Mucosa of gallbladder (tissue), 1 donor: Measurements from ENCODE around the gene SRMS. TPM values are rescaled to one million over a fixed set of nuclear protein-coding genes. Genes with fewer than 3 reads are reported as not detected.

Experiments
- DNase-seq: peaks from one replicate; pipeline ENCODE4 v3.0.0-alpha.2; 2020; ENCODE audit warnings: low spot score
- total RNA-seq: library from RNA; stranded (reverse); gene quantifications from one replicate; pipeline ENCODE4 v1.2.1, GENCODE V29; 2021
- donor health status: DM: no; HTN: no; CAD: no.

Gene SRMS, protein sequence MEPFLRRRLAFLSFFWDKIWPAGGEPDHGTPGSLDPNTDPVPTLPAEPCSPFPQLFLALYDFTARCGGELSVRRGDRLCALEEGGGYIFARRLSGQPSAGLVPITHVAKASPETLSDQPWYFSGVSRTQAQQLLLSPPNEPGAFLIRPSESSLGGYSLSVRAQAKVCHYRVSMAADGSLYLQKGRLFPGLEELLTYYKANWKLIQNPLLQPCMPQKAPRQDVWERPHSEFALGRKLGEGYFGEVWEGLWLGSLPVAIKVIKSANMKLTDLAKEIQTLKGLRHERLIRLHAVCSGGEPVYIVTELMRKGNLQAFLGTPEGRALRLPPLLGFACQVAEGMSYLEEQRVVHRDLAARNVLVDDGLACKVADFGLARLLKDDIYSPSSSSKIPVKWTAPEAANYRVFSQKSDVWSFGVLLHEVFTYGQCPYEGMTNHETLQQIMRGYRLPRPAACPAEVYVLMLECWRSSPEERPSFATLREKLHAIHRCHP
- not detected for total RNA-seq

DNA sequence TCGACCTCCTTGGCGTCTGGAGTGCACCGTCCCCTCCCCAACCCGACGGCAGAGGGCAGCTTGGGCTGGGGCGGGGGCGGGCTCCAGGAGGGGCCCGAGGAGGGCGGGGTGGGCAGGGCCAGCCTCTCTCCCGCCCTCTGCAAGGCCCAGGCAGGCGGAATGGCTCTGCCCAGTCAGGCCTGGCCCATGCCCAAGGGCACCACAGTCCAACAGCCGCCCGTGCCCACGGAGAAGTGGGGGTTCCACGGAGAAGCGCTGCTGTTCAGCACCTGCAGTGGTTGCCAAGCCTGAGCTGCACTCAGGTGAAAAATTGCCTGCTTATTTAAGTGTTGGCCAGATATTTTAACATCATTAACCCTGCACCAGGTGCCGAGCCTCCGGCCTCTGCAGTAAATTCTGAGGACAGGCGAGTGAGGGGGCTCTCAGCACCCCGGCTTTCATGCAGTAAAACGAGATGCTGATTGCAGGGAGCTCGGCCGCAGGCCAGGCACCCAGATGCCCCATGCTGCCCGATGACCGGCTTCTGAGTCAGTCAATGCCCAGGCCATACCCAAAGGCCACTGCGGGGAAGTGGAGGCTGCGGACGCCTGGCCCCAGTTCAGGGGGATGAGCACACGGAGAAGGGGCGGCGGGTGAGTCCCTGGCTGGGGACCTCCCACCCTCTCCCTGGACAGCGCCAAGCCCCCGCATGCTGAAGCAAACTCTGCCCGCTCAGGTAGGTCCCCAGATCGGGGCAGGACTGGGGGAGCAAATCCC lies at the start of gene SRMS:
SRMS (minus strand) TSS at position 25 of the 756 bp plus-strand sequence. CDS start 286 bp downstream, outside the sequence.
- DNase-seq, result no peak

DNA sequence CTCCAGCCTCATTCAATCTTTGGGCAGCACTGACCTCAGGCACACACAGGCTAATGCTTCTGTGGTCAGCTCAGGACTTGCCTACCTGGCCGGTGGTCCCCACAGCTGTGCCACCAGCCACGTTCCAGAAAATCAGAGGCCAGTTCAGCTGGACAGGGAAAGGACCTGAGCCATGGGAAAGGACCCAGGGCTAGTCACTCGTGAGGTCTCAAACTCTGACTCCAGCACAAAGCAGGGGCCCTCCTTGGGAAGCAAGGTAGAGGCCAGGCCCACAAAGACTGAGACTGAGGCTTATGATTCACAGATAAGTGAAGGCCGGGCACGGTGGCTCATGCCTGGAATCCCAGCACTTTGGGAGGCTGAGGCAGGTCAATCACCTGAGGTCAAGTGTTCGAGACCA lies 48.9 kb upstream of the SRMS start:
- DNase-seq, result no peak

DNA sequence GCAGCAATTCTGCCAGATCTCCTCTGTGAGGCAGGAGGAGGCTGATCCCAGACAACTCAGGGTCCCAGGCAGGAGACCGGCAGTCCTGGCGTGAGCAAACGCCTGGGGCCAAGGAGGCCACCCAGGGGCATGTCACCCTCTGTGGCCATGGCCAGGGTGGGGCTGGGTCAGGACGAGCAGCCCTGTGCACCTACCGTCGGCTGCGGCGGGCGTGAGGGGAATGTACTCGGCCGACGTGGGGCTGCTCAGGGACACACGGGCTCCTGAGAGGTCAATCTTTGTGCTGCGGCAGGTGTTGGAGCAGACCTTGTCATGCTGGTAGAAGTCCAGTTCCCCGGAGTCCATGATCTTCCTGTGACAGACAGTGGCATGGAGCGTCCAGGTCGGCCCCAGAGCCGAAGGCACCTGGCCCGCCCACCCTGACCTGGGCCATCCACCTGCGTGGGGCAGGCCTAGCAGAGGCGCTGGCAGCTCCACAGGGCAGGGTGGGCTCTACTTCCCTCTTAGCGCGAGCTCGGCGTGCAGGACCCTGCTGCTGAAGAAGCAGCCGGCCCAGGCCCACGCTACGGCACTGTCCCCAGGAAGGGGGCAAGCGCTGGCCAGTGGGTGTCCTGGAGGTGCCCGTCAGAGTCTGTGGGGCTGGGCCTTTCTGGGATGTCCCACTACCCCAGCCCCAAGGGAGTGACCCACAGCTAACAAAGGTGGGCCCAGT lies 48.0 kb upstream of the SRMS start:
- no peak for DNase-seq

DNA sequence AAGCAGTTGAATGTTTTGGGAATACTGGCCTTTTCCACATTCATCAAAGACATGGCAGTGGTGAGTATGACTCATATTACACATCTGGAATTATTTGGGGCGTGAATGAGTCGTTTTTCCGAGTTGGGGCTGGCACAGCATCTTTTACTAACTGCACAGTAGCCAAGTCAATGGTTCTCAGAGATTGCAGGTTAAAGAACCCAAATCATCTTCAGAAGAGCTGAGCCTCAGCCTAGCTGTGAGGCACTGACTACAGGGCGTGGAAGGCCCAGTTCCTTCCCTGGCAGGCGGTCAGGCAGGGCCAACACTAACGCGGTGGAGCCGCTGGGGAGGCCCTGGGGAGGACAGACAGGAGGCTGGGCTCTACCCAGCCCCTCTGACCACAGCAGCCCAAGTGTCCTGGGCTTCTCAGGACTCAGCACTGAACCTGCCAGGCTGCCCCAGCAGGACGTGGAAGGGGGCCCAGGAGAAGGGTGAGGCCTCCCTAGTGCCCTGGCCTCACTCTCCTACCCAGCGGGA lies 46.6 kb upstream of the SRMS start:
- no peak for DNase-seq

DNA sequence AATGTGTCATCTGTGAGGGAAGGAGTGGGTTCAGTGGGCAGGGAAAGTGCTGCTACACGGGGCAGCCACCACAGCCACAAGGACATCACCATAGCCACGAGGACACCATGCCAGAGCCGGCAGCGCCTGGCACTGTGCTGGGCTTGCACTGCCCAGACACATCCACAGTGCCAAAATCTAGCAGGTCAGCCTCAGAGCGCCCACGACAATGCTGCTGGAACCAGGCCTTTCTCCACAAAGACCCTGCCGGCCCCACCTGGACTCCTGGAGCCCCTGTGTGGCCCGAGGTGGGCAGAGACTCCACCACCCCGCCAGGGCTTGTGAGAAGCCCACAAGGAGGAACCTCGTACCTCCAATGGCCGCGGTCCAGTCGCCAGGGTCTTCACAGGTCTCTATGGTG lies 45.1 kb upstream of the SRMS start:
- no peak for DNase-seq

DNA sequence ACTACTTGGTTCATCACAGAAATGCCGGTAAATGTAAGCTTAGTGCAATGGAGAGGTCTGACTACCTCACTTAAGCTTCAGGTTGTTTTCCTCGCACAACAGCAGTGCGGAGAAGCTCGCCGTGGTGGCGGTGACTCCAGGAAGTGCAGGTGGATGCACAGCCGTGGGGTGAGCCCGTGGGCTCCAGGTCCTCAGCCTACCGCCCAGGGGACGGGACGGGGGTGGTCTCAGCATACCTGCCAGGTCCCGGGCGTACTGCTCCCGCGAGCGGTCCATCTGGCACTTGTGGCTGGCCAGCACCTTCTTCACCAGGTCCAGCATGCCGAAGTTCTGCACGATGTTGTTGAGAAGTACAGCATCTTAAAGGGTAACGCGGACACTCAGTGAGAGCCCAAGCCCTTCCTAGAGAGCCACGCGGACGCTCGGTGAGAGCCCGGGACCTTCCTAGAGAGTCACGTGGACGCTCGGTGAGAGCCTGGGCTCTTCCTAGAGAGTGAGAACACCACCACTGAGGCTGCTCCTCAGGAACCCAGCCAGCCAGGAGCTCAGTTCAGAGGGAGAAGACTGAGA lies 44.3 kb upstream of the SRMS start:
- DNase-seq, result no peak

DNA sequence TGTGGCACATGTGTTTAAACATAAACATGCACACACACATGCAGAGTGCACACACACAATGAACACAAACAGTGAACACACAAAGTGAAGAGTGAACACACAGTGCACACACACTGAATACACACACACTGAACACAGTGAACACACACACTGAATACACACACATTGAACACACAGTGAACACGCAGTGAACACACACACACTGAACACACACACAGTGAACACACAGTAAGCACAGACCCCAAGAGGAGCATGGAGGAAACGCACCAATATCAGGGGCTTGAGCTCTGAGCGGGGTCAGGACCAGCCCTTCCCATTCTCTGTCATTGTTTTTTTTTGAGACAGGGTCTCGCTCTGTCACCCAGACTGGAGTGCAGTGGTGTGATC lies 43.6 kb upstream of the SRMS start:
- no peak for DNase-seq

DNA sequence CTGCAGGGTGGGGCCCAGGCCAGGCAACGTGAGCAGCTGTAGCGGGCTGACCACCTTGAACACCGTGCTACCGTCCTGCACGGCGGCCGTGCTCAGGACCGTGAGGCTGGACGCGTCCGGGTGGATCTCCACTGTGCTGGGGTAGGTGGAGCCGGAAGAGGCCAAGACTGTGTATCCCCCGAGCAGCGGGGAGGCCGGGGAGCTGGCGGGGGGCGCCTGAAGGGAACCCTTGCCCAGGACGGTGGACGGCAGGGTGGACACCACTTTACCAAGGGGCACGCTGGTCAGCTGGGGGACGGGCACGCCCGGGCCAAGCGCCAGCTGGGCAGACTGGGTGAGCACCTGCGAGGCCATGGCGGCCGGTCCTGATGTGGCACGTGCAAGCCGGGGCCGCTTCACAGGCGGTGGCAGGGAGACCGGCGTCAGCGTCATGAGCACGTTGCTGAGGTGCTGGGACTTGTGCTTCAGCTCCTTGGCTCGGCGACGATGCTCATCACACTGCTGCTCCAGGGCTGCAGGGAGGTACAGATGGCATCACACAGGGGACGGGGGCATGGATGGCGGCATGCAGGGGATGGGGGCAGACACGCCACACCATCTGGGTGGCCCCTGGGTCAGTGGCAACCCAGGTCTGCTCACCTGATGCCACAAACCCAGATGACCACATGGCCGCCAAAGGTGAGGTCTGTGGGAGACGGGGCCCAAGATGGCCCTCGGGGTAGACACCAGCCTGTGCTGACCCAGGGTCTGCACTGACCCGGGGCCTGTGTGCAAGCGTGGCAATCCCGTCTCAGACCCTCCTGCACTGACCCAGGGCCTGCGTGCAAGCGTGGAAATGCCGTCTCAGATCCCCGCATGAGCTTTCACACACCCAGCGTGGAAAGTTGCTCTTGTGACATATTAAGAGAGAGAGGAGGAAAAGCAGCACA lies 42.9 kb upstream of the SRMS start:
- DNase-seq, result no peak

DNA sequence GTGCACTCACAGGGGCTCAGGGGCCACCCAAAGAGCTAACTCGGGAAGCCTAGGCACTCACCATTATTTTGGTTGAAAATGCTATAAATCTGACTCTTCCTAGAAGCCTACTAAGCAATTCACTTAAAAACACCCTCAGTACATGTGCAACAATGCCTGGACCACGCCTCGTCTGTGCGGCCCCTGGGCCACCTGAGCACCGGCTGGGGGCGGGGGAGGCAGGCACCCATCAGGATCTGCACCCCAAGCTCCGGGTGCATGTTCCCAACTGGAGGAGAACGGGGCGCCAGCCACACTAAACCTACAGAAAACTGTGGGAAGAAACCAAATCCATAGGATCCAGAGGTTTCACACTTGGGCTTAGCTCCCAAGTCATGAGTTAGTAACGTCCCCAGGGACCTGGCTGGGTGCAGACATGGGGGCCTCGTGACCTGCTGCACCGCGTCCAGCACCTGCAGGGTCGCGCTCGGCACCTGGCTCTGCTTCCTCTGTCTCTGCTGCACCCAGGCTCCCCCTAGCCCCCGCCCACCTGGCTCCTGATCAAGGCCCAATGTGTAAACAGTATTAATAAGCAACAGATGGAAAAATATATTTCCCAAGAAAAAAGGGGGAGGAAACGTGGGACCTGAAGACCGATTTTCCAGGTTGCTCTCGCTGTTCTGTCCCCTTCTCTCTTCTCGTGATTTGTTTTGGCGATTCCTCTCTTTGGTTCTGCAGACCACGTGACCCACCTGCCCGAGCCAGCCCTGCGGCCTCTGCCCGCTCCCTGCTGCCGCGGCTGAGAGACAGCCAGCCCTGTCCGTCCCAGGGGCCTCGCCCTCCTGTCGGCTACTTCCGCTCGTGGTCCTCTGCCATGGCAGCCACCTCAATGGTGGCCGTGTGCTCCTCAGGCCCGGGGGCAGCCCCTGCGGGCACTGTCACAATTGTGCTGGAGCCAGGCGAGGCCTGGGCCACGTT lies 42.0 kb upstream of the SRMS start:
- no peak for DNase-seq

DNA sequence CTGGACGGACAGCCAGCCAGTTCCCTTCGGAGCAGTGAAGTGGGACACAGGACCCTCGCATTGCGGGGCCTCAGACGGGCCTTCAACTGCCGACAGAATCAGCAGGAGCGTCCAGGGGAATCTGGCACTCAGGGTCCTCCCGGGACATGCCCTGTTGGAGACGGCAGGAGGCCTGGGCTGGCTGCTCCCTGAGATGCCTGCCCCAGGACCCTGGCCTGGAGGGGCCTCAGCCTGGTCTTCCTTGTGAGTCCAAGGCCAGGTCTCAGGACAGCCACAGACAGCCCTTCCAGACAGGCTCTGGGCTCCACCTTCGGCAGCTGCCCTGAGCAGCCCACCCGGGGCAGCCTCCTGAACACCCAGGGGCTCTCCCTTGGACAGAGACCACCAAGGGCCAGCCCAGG lies 41.1 kb upstream of the SRMS start:
- no peak for DNase-seq

DNA sequence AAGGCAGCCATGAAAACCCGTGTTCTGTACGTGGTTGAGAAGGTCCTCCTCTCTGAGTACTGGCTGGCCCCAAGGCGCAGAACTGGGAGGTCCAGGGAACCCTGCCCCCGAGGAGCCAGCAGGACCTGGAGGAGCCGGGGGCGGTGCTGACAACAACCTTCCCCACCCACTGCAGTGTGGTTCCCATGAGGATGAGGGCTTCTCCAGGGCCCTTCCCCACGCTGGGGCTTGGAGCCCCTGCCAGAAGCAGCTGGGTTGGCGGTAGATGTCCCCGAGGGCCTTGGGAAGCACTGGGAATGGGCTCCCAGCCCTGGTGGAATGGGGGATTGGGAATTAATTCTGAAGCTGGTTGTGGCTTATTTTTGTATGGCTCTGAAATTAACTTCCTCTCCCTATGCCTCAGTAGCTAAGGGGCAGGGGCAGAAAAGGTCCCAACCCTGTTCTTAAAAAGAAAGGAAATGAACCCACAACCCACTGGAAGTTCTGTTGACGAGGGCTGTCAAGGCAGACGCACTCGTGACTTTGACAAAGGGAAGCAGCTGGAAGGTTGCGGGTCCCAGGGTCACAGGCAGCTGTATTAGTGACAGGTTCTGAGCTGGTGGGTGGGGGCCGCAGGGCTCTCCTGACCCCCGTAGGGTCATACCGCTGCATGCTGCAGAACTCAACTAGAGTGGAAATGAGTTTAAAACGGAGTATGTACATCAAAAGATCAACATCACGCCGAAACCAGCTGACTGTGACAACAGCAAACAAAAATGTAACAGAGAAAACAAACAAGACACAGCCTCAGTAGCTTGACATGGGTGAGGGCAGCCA lies 40.4 kb upstream of the SRMS start:
- DNase-seq, result no peak

DNA sequence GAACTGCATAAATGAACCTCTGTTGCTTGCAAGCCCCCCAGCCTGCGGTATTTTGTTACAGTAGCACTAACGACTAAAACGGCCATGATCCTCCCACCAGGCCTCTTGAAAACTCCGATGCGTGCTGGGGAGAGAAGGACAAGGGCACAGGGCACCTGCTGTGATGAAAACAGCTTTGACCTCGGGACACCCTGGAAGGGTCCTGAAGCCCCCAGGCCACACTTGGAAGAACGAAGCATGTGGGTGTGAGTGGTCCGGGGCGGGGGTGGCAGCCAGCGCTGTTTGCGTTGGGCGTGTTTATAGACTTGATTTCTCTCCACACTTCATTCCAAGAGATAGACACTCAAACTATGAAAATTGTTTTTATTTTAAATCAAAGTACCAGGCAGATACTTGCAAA lies 39.7 kb upstream of the SRMS start:
- no peak for DNase-seq

DNA sequence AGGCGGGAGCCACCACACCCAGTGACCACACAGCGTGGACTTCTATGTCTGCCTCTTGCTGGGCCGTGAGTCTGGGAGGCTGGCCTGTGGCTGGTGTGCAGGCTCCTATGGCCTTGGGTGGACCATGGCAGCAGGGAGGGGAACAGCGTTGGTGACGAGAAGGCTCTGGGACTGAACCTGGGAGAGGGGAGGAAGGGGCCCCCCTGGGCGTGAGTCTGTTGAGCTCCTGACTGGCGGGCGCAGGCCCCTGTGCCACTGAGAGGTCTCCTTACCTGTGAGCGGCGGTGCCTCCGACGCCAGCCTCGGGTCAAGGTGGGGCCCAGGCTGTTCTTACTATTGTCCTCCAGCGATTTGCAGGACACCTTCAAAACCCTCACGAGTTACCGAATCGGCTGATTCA lies 39.2 kb upstream of the SRMS start:
- no peak for DNase-seq

DNA sequence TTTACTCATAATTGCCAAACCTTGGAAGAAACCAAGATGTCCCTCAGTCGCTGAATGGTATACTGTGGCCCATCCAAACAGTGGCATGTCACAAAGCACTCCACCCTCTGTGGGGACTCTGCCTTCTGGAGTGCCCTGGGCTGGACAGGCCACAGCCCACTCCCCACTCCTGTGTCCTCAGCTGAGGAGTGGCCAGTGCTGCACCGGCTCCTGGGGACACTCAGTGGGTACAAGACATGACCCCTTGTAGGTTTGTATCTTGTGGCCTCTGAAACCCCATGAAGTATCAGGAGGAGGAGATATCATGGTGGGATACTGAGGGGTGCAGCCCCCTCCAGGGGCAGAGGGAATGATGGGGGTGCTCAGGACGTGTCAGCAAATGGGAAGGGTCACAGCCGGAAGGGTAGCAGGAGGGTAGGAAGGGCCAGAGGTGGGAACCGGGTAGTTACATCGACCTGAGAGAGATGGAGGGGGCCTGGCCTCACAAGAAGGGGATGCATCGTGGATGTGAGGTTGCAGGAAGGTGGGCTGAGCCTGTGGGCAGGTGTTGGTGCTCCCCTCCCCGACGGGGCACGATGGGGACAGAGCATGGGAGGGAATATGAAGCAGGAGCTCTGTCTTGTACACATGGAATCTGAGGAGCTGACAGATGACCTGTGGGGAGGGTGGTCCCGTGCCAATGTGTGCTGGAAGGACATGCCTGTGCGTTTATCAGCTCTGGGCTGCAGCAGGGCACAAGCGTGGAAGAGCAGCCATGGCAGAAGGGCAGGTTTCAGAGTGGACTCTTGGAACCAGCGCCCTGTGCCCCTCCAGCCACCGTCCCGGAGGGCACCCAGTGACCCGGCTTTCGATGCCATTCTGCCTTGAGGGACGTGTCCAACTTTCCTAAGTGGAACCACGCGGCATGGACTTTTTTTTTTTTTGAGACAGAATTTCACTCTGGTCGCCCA lies 38.3 kb upstream of the SRMS start:
- DNase-seq, result no peak

DNA sequence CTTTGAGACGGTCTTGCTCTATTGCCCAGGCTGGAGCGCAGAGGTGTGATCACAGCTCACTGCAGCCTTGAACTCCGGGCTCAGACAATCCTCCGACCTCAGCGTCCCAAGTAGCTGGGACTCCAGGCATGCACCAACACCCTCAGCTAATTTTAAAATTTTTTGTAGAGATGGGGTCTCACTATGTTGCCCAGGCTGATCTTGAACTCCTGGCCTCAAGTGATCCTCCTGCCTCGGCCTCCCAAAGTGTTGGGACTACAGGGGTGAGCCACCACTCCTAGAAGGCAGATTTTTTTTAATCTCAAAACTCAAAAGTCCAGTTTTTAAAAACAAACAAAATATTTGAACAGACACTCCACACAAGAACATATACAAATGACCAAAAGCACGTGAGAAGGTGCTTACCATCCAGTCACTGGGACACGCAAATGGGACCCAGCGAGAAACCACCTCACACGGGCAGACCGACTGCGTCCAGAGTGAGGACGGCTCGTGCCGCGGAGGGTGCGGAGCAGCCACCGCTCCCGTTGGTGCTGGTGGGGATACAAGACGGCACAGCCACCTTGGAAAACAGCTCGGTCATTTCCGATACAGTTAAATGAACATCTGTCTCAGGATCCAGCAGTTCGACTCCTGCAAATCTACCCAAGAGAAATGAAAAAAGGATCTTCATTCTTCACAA lies 35.0 kb upstream of the SRMS start:
- DNase-seq, result no peak

DNA sequence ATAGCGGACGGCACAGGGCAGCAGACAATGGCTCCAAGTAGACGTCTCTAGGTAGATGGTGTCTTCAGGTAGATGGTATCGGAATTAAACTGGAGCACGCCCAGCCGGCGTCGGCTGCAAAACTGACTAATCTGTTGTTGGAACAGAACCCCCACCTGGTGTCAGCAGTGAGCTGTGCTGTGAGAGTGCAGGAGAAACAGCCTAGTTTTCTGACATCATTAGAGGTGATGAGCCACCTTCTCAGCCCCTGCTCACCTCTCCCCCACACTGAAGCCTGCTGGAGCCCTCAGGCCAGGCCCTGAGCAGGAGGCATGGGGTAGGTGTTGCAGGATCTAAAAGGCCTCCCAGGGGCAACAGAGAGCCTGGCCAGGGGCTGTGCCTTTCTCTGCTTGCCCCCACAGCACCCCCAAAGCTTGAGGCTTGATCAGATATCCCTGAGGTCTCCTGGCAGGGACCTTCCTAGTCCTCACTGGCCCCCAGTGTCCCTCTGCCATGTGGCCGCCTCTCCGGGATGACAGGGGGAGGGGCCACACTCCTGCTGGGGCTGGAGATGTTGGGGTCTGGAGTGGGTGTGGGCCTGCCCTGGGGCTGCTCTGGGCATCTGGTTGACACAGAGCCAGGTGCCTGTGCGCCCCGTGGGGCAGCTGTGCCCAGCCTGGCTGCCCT lies 33.4 kb upstream of the SRMS start:
- DNase-seq, result no peak
